Measurements from ENCODE around the gene RNPEP. TPM values are rescaled to one million over a fixed set of nuclear protein-coding genes. Genes with fewer than 3 reads are reported as not detected.

The RNPEP gene
- total RNA-seq, 1 donor from 2014 or later = 70.1 TPM

DNA sequence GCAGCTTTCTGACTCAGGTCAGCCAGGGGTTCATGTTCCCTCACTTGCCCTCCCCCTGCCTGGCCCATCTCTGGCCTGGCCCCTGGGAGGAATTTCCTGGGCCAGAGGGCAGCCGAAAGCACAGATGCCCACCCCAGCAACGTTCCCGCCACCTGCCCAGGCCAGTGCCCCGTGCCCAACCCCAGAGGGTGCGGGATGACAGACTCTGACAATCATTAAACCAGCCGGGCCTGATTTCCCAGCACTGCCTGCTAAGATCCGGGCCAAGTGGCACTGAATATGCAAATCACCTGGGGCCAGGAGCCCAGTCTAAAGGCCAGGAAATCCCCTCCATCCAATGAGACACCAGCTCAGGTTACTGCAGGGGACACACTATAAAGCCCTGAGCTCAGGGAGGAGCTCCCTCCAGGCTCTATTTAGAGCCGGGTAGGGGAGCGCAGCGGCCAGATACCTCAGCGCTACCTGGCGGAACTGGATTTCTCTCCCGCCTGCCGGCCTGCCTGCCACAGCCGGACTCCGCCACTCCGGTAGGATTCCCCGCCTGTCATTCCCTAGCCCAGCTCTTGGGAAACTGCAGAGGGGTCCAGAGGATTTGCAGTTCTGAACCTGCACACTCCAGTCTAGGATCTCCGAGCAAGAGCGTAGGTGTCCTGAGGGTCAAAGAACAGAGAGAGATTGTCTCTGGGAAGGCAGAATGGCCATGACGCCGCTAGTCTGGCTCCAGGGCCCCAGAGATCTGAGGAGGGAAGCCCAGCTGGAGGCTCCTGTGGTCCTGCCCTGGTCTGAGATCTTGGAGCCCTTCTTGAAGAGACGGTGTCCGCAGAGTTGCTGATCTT, 27.9 kb downstream of the RNPEP start, which contains the start of gene ELF3:
TSS of gene ELF3 (plus strand) at position 408 of the 836 bp plus-strand sequence. CDS start 550 bp downstream, outside the sequence.
- TF ChIP-seq CTCF (IDR thresholded peaks at IDR 0.05; ENCODE audit: unreplicated experiment) = no peak
- DNase-seq (ENCODE audit: low spot score) = no peak
- Mint-ChIP-seq H3K36me3 (ENCODE audit: low read depth, unreplicated experiment) (peaks cover under 1% of the 10 kb centered on the region), H3K4me1 (ENCODE audit: unreplicated experiment) (peaks cover 14% of the 10 kb centered on the region), H3K27ac (ENCODE audit: unreplicated experiment) (no peak within 1 kb of the TSS), H3K4me3 (ENCODE audit: unreplicated experiment) (no peak within 1 kb of the TSS), H3K9me3 (ENCODE audit: unreplicated experiment) (no peaks in the 10 kb centered on the region), H3K27me3 (ENCODE audit: unreplicated experiment) (no peaks in the 10 kb centered on the region)

DNA sequence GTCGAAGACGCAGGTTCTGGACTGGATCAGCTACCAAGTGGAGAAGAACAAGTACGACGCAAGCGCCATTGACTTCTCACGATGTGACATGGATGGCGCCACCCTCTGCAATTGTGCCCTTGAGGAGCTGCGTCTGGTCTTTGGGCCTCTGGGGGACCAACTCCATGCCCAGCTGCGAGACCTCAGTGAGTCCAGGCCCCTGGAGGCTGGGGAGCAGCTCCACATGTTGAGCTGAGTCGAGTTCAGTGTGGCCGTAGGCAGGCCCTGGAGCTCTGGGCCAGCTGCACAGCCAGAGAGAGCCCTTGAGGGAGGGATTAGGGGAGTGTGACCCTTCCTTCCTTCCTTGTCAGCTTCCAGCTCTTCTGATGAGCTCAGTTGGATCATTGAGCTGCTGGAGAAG, 29.5 kb downstream of the RNPEP start:
- no peaks in the 10 kb centered on the region for H3K9me3 Mint-ChIP-seq (ENCODE audit: unreplicated experiment)
- no peak for TF ChIP-seq CTCF (IDR thresholded peaks at IDR 0.05; ENCODE audit: unreplicated experiment)
- H3K4me3 Mint-ChIP-seq (ENCODE audit: unreplicated experiment) = no peak overlapping the region
- DNase-seq (ENCODE audit: low spot score) = no peak
- no peaks in the 10 kb centered on the region for H3K27me3 Mint-ChIP-seq (ENCODE audit: unreplicated experiment)
- no peaks in the 10 kb centered on the region for H3K36me3 Mint-ChIP-seq (ENCODE audit: low read depth, unreplicated experiment)
- peaks cover 6% of the 10 kb centered on the region for H3K4me1 Mint-ChIP-seq (ENCODE audit: unreplicated experiment)
- no peak overlapping the region for H3K27ac Mint-ChIP-seq (ENCODE audit: unreplicated experiment)

DNA sequence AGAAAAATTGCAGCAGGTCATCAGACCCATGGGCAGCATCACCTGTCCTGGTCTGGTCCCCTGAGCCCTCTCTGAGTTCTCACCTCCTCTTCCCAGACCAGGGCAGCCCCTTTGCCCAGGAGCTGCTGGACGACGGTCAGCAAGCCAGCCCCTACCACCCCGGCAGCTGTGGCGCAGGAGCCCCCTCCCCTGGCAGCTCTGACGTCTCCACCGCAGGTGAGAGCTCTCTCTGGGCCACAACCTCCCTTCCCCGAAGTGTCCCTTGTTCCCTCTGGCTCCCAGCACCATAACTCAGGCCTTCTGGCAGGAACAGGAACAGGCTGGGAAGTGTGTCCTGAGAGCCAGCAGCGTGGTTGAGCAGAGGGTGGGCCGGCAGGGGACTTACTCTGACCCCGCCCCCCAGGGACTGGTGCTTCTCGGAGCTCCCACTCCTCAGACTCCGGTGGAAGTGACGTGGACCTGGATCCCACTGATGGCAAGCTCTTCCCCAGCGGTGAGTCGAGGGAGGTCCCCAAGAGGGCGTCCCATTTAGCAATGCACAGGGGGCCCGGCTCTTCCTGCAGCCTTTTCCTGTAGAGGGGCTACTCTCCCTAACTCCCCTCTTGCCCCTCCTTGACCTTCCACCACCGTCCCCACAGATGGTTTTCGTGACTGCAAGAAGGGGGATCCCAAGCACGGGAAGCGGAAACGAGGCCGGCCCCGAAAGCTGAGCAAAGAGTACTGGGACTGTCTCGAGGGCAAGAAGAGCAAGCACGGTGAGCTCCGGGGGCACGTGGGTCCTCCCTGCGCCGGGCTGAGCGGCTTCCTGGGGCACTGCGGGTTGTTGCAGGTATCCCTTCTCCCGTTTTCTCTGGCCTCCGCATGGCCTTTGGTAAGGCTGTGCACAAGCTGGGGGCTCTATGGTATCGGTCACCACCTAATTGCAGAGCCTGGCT, 30.4 kb downstream of the RNPEP start:
- Mint-ChIP-seq H3K4me1 (ENCODE audit: unreplicated experiment) (peaks cover 6% of the 10 kb centered on the region), H3K4me3 (ENCODE audit: unreplicated experiment) (no peak overlapping the region), H3K27ac (ENCODE audit: unreplicated experiment) (no peak overlapping the region), H3K36me3 (ENCODE audit: low read depth, unreplicated experiment) (no peaks in the 10 kb centered on the region), H3K9me3 (ENCODE audit: unreplicated experiment) (no peaks in the 10 kb centered on the region), H3K27me3 (ENCODE audit: unreplicated experiment) (no peaks in the 10 kb centered on the region)
- no peak for TF ChIP-seq CTCF (IDR thresholded peaks at IDR 0.05; ENCODE audit: unreplicated experiment)
- DNase-seq (ENCODE audit: low spot score) = no peak

DNA sequence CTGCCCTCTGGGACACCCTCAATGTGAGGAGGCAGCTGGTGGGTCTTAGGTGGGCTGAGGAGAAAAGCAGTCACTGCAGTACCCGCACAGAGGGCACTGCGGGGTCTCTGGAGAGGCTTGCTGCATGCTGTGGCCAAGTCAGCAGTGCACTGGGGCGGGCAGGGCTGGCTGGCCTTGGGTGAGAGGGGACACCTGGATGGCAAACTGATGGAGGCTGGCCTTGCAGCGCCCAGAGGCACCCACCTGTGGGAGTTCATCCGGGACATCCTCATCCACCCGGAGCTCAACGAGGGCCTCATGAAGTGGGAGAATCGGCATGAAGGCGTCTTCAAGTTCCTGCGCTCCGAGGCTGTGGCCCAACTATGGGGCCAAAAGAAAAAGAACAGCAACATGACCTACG, 31.2 kb downstream of the RNPEP start:
- Mint-ChIP-seq H3K4me3 (ENCODE audit: unreplicated experiment) (no peak overlapping the region), H3K4me1 (ENCODE audit: unreplicated experiment) (peaks cover 3% of the 10 kb centered on the region), H3K27me3 (ENCODE audit: unreplicated experiment) (peaks cover 2% of the 10 kb centered on the region), H3K9me3 (ENCODE audit: unreplicated experiment) (no peaks in the 10 kb centered on the region), H3K36me3 (ENCODE audit: low read depth, unreplicated experiment) (no peaks in the 10 kb centered on the region), H3K27ac (ENCODE audit: unreplicated experiment) (no peak overlapping the region)
- DNase-seq (ENCODE audit: low spot score) = no peak
- TF ChIP-seq CTCF (IDR thresholded peaks at IDR 0.05; ENCODE audit: unreplicated experiment) = no peak

All from endothelial cell (in vitro differentiated cells).